ENCODE measurements around the gene RASSF7.

Gene RASSF7

GRCh38 chr11:597166-597725 lies 36.5 kb downstream of the RASSF7 start:
- Histone ChIP-seq H3K4me3 (ENCODE audit: low read depth in 1 of 2, low read length in 2 of 2) (no peak overlapping the region), H3K36me3 (ENCODE audit: control insufficient read depth in 1 of 2, insufficient read depth in 2 of 2, low read length in 2 of 2) (peaks cover 47 to 84% of the 10 kb centered on the region in 2 donors), H3K9me3 (ENCODE audit: control insufficient read depth in 1 of 2, low read length in 2 of 2) (no peaks in the 10 kb centered on the region), H3K27me3 (ENCODE audit: low read depth, low read length) (no peaks in the 10 kb centered on the region), H3K27ac (ENCODE audit: low read length) (no peak overlapping the region), H3K4me1 (ENCODE audit: control insufficient read depth in 1 of 2, insufficient read depth in 2 of 2, low read length in 2 of 2) (no peaks in the 10 kb centered on the region)

GRCh38 chr11:598005-598680 lies 37.4 kb downstream of the RASSF7 start:
- no peaks in the 10 kb centered on the region for H3K27me3 ChIP-seq (ENCODE audit: low read depth, low read length)
- peaks cover 38 to 81% of the 10 kb centered on the region in 2 donors for H3K36me3 ChIP-seq (ENCODE audit: control insufficient read depth in 1 of 2, insufficient read depth in 2 of 2, low read length in 2 of 2)
- no peak overlapping the region for H3K27ac ChIP-seq (ENCODE audit: low read length)
- H3K9me3 ChIP-seq (ENCODE audit: control insufficient read depth in 1 of 2, low read length in 2 of 2): no peaks in the 10 kb centered on the region
- no peaks in the 10 kb centered on the region for H3K4me1 ChIP-seq (ENCODE audit: control insufficient read depth in 1 of 2, insufficient read depth in 2 of 2, low read length in 2 of 2)
- H3K4me3 ChIP-seq (ENCODE audit: low read depth in 1 of 2, low read length in 2 of 2): no peak overlapping the region

GRCh38 chr11:601573-602245 lies 40.9 kb downstream of the RASSF7 start:
- H3K27me3 ChIP-seq (ENCODE audit: low read depth, low read length): no peaks in the 10 kb centered on the region
- no peak overlapping the region for H3K4me3 ChIP-seq (ENCODE audit: low read depth in 1 of 2, low read length in 2 of 2)
- no peak overlapping the region for H3K27ac ChIP-seq (ENCODE audit: low read length)
- H3K36me3 ChIP-seq (ENCODE audit: control insufficient read depth in 1 of 2, insufficient read depth in 2 of 2, low read length in 2 of 2): peaks cover 40 to 82% of the 10 kb centered on the region in 2 donors
- H3K4me1 ChIP-seq (ENCODE audit: control insufficient read depth in 1 of 2, insufficient read depth in 2 of 2, low read length in 2 of 2): peaks cover 0 to 4% of the 10 kb centered on the region in 2 donors
- H3K9me3 ChIP-seq (ENCODE audit: control insufficient read depth in 1 of 2, low read length in 2 of 2): no peaks in the 10 kb centered on the region

DNA sequence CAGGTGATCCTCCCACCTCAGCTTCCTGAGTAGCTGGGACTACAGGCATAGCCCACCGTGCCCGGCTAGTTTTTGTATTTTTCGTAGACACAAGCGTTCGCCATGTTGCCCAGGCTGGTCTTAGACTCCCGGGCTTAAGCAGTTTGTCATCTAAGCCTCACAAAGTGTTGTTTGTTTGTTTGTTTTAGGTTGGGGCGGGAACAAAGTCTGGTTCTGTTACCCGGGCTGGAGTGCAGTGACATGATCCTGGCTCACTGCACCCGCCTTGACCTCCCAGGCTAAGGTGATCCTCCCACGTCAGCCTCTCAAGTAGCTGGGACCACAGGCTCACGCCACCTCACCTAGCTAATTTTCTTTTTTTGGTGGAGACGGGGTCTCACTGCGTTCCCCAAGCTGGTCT lies 42.4 kb downstream of the RASSF7 start:
- no peaks in the 10 kb centered on the region for H3K27me3 ChIP-seq (ENCODE audit: low read depth, low read length)
- no peak overlapping the region for H3K27ac ChIP-seq (ENCODE audit: low read length)
- H3K9me3 ChIP-seq (ENCODE audit: control insufficient read depth in 1 of 2, low read length in 2 of 2): no peaks in the 10 kb centered on the region
- no peak overlapping the region for H3K4me3 ChIP-seq (ENCODE audit: low read depth in 1 of 2, low read length in 2 of 2)
- peaks cover 0 to 4% of the 10 kb centered on the region in 2 donors for H3K4me1 ChIP-seq (ENCODE audit: control insufficient read depth in 1 of 2, insufficient read depth in 2 of 2, low read length in 2 of 2)
- peaks cover 48 to 83% of the 10 kb centered on the region in 2 donors for H3K36me3 ChIP-seq (ENCODE audit: control insufficient read depth in 1 of 2, insufficient read depth in 2 of 2, low read length in 2 of 2)

- Histone ChIP-seq H3K27ac (ENCODE audit: low read length) (no peak overlapping the region), H3K4me1 (ENCODE audit: control insufficient read depth in 1 of 2, insufficient read depth in 2 of 2, low read length in 2 of 2) (peaks cover 0 to 4% of the 10 kb centered on the region in 2 donors), H3K36me3 (ENCODE audit: control insufficient read depth in 1 of 2, insufficient read depth in 2 of 2, low read length in 2 of 2) (peaks cover 49 to 91% of the 10 kb centered on the region in 2 donors), H3K27me3 (ENCODE audit: low read depth, low read length) (no peaks in the 10 kb centered on the region), H3K4me3 (ENCODE audit: low read depth in 1 of 2, low read length in 2 of 2) (no peak overlapping the region), H3K9me3 (ENCODE audit: control insufficient read depth in 1 of 2, low read length in 2 of 2) (no peaks in the 10 kb centered on the region)
Observed at GRCh38 chr11:605286-606129, 44.7 kb downstream of the RASSF7 start.

DNA sequence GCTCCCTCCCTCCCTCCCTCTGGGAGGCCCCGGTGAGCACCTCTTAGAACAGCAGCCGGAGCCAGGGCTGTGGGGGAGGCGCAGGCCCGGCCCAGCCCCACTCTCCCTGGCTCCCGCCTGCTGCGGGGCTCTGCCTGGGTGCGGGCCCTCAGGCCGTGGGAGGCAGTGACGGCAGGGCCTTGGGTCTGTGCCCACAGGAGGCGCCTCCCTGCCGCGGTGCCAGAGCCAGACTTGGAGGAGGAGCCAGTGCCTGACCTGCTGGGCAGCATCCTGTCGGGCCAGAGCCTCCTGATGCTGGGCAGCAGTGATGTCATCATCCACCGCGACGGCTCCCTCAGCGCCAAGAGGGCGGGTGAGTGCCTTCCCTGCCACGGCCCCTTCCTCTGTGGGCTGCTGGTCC lies 45.5 kb downstream of the RASSF7 start:
- Histone ChIP-seq H3K4me3 (ENCODE audit: low read depth in 1 of 2, low read length in 2 of 2) (no peak overlapping the region), H3K36me3 (ENCODE audit: control insufficient read depth in 1 of 2, insufficient read depth in 2 of 2, low read length in 2 of 2) (peaks cover 56 to 95% of the 10 kb centered on the region in 2 donors), H3K4me1 (ENCODE audit: control insufficient read depth in 1 of 2, insufficient read depth in 2 of 2, low read length in 2 of 2) (peaks cover 0 to 4% of the 10 kb centered on the region in 2 donors), H3K27ac (ENCODE audit: low read length) (no peak overlapping the region), H3K27me3 (ENCODE audit: low read depth, low read length) (no peaks in the 10 kb centered on the region), H3K9me3 (ENCODE audit: control insufficient read depth in 1 of 2, low read length in 2 of 2) (no peaks in the 10 kb centered on the region)

DNA sequence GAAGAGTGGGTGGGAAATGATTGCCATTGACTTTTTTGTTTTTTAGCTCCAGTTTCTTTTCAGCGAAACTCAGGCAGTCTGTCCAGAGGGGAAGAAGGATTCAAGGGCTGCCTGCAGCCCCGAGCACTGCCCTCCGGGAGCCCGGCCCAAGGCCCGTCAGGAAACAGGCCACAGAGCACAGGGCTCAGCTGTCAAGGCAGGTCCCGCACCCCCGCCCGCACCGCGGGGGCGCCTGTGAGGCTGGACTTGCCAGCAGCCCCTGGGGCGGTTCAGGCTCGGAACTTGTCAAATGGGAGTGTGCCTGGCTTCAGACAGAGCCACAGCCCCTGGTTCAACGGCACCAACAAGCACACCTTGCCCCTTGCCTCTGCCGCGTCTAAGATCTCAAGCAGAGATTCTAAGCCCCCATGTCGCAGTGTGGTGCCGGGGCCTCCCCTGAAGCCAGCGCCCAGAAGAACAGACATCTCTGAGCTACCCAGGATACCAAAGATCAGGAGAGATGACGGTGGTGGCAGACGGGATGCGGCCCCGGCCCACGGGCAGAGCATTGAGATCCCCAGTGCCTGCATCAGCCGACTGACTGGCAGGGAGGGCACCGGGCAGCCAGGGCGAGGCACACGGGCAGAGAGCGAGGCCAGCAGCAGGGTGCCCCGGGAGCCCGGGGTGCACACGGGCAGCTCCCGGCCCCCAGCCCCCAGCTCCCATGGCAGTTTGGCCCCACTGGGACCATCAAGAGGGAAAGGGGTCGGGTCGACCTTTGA lies 46.4 kb downstream of the RASSF7 start:
- no peaks in the 10 kb centered on the region for H3K27me3 ChIP-seq (ENCODE audit: low read depth, low read length)
- H3K36me3 ChIP-seq (ENCODE audit: control insufficient read depth in 1 of 2, insufficient read depth in 2 of 2, low read length in 2 of 2): peaks cover 54 to 95% of the 10 kb centered on the region in 2 donors
- H3K27ac ChIP-seq (ENCODE audit: low read length): no peak overlapping the region
- no peaks in the 10 kb centered on the region for H3K9me3 ChIP-seq (ENCODE audit: control insufficient read depth in 1 of 2, low read length in 2 of 2)
- peaks cover 0 to 4% of the 10 kb centered on the region in 2 donors for H3K4me1 ChIP-seq (ENCODE audit: control insufficient read depth in 1 of 2, insufficient read depth in 2 of 2, low read length in 2 of 2)
- no peak overlapping the region for H3K4me3 ChIP-seq (ENCODE audit: low read depth in 1 of 2, low read length in 2 of 2)

DNA sequence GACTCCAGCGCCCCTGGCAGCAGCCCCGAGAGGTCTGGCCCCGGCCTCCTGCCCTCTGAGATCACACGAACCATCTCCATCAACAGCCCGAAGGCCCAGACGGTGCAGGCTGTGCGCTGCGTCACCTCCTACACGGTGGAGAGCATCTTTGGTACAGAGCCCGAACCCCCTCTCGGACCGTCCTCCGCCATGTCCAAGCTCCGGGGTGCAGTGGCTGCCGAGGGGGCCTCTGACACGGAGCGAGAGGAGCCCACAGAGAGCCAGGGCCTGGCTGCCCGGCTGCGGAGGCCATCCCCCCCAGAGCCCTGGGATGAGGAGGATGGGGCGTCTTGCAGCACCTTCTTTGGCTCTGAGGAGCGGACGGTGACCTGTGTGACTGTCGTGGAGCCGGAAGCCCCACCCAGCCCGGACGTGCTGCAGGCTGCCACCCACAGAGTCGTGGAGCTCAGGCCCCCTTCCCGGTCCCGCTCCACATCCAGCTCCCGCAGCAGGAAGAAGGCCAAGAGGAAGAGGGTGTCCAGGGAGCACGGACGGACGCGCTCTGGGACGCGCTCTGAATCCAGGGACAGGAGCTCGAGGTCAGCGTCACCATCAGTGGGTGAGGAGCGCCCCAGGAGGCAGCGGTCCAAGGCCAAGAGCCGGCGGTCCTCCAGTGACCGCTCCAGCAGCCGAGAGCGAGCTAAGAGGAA lies 47.3 kb downstream of the RASSF7 start:
- Histone ChIP-seq H3K27ac (ENCODE audit: low read length) (no peak overlapping the region), H3K4me1 (ENCODE audit: control insufficient read depth in 1 of 2, insufficient read depth in 2 of 2, low read length in 2 of 2) (peaks cover 0 to 4% of the 10 kb centered on the region in 2 donors), H3K36me3 (ENCODE audit: control insufficient read depth in 1 of 2, insufficient read depth in 2 of 2, low read length in 2 of 2) (peaks cover 63 to 98% of the 10 kb centered on the region in 2 donors), H3K4me3 (ENCODE audit: low read depth in 1 of 2, low read length in 2 of 2) (no peak overlapping the region), H3K9me3 (ENCODE audit: control insufficient read depth in 1 of 2, low read length in 2 of 2) (no peaks in the 10 kb centered on the region), H3K27me3 (ENCODE audit: low read depth, low read length) (no peaks in the 10 kb centered on the region)

GRCh38 chr11:608791-609251 lies 48.1 kb downstream of the RASSF7 start:
- H3K9me3 ChIP-seq (ENCODE audit: control insufficient read depth in 1 of 2, low read length in 2 of 2): no peaks in the 10 kb centered on the region
- peaks cover 0 to 4% of the 10 kb centered on the region in 2 donors for H3K4me1 ChIP-seq (ENCODE audit: control insufficient read depth in 1 of 2, insufficient read depth in 2 of 2, low read length in 2 of 2)
- H3K4me3 ChIP-seq (ENCODE audit: low read depth in 1 of 2, low read length in 2 of 2): no peak overlapping the region
- H3K27ac ChIP-seq (ENCODE audit: low read length): no peak overlapping the region
- H3K36me3 ChIP-seq (ENCODE audit: control insufficient read depth in 1 of 2, insufficient read depth in 2 of 2, low read length in 2 of 2): peaks cover 63 to 94% of the 10 kb centered on the region in 2 donors
- H3K27me3 ChIP-seq (ENCODE audit: low read depth, low read length): no peaks in the 10 kb centered on the region

DNA sequence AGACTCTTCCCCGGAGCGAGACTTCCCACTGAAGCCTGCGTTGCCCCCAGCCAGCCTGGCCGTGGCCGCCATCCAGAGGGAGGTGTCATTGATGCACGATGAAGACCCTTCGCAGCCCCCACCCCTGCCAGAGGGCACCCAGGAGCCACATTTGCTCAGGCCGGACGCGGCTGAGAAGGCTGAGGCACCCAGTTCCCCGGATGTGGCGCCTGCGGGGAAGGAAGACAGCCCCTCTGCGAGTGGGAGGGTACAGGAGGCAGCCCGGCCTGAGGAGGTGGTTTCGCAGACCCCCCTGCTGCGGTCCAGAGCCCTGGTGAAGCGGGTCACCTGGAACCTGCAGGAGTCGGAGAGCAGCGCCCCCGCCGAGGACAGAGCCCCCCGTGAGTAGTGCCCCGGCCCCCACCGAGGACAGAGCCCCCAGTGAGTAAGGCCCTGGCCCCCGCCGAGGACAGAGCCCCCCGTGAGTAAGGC lies 48.6 kb downstream of the RASSF7 start:
- no peak overlapping the region for H3K27ac ChIP-seq (ENCODE audit: low read length)
- H3K36me3 ChIP-seq (ENCODE audit: control insufficient read depth in 1 of 2, insufficient read depth in 2 of 2, low read length in 2 of 2): peaks cover 58 to 89% of the 10 kb centered on the region in 2 donors
- H3K27me3 ChIP-seq (ENCODE audit: low read depth, low read length): no peaks in the 10 kb centered on the region

More for the DNA sequence above, 48.6 kb downstream of the RASSF7 start:
- H3K4me1 ChIP-seq (ENCODE audit: control insufficient read depth in 1 of 2, insufficient read depth in 2 of 2, low read length in 2 of 2): peaks cover 0 to 10% of the 10 kb centered on the region in 2 donors
- H3K4me3 ChIP-seq (ENCODE audit: low read depth in 1 of 2, low read length in 2 of 2): no peak overlapping the region
- H3K9me3 ChIP-seq (ENCODE audit: control insufficient read depth in 1 of 2, low read length in 2 of 2): no peaks in the 10 kb centered on the region

All from muscle layer of duodenum (tissue), 2 donors.